GM23338 (cell line): ENCODE measurements around the gene TBX18. TPM values are rescaled to one million over a fixed set of nuclear protein-coding genes. Genes with fewer than 3 reads are reported as not detected.

Experiments
- ATAC-seq: fragments of 200-7000 bp; cut with Tn5 transposase; 3 replicates; pipeline ENCODE4 v1.9.1; 2020
- DNase-seq: peaks from one replicate; pipeline ENCODE4 v3.0.0-alpha.2; 2015; ENCODE audit warnings: low spot score
- H2AFZ ChIP-seq: fragments of 200-600 bp; sonication (generic); 2 replicates; pipeline ENCODE4 v1.8.0; 2016; ENCODE audit warnings: antibody characterized with exemption, mild to moderate bottlenecking, moderate library complexity
- H3F3A ChIP-seq: fragments of 200-600 bp; sonication (generic); replicated peaks from 2 replicates; pipeline ENCODE4 v1.8.0; 2017; ENCODE audit warnings: antibody characterized with exemption, mixed run types, low read depth
- H3K27ac ChIP-seq: fragments of 200-600 bp; sonication (generic); 2 replicates; pipeline ENCODE4 v1.6.1; 2016; ENCODE audit warnings: low read depth
- H3K27me3 ChIP-seq: fragments of 200-600 bp; sonication (generic); 2 replicates; pipeline ENCODE4 v1.8.0; 2016; ENCODE audit warnings: mild to moderate bottlenecking, mixed run types, moderate library complexity; ENCODE audit not compliant: insufficient read depth
- H3K36me3 ChIP-seq: fragments of 200-600 bp; sonication (generic); 2 replicates; pipeline ENCODE4 v1.8.0; 2016; ENCODE audit warnings: mild to moderate bottlenecking; ENCODE audit not compliant: insufficient read depth
- H3K4me1 ChIP-seq: fragments of 200-600 bp; sonication (generic); 2 replicates; pipeline ENCODE4 v1.8.0; 2016; ENCODE audit warnings: mild to moderate bottlenecking, moderate library complexity; ENCODE audit not compliant: insufficient read depth
- H3K4me2 ChIP-seq: fragments of 200-600 bp; sonication (generic); 2 replicates; pipeline ENCODE4 v1.7.1; 2017; ENCODE audit warnings: mixed run types
- H3K4me3 ChIP-seq: fragments of 200-600 bp; sonication (generic); 2 replicates; pipeline ENCODE4 v1.6.1; 2016; ENCODE audit warnings: mixed run types
- H3K79me2 ChIP-seq: fragments of 200-600 bp; sonication (generic); replicated peaks from 2 replicates; pipeline ENCODE4 v1.8.0; 2017; ENCODE audit warnings: mild to moderate bottlenecking; ENCODE audit not compliant: insufficient read depth
- H3K9me2 ChIP-seq: fragments of 200-600 bp; sonication (generic); 2 replicates; pipeline ENCODE4 v1.8.0; 2017; ENCODE audit not compliant: insufficient read depth
- H4K20me1 ChIP-seq: fragments of 200-600 bp; sonication (generic); replicated peaks from 2 replicates; pipeline ENCODE4 v1.8.0; 2017; ENCODE audit warnings: mild to moderate bottlenecking; ENCODE audit not compliant: insufficient read depth
- H3K27ac Mint-ChIP-seq: 2 replicates; pipeline ENCODE4 v1.8.0; 2020; ENCODE audit warnings: inconsistent platforms, mild to moderate bottlenecking, moderate library complexity, mixed read lengths
- H3K27me3 Mint-ChIP-seq: 3 replicates; pipeline ENCODE4 v1.8.0; 2022; ENCODE audit warnings: low read depth, mild to moderate bottlenecking, moderate library complexity, mixed read lengths, inconsistent platforms; ENCODE audit not compliant: insufficient read depth, poor library complexity
- H3K36me3 Mint-ChIP-seq: 3 replicates; pipeline ENCODE4 v1.8.0; 2021; ENCODE audit warnings: low read depth, mild to moderate bottlenecking, inconsistent platforms, moderate library complexity, mixed read lengths
- H3K4me1 Mint-ChIP-seq: 3 replicates; pipeline ENCODE4 v1.8.0; 2020; ENCODE audit warnings: mild to moderate bottlenecking, inconsistent platforms, mixed read lengths
- H3K4me3 Mint-ChIP-seq: 3 replicates; pipeline ENCODE4 v1.8.0; 2021; ENCODE audit warnings: moderate library complexity, mild to moderate bottlenecking, inconsistent platforms, mixed read lengths
- H3K9me3 Mint-ChIP-seq: 3 replicates; pipeline ENCODE4 v1.8.0; 2020; ENCODE audit warnings: moderate library complexity, mild to moderate bottlenecking, inconsistent platforms, mixed read lengths
- CREB1 ChIP-seq: fragments of 250-450 bp; sonication (Bioruptor Pico); IDR thresholded peaks from 2 replicates; pipeline ENCODE4 v1.5.0; 2020; ENCODE audit warnings: low read depth, mild to moderate bottlenecking, moderate library complexity
- CTCF ChIP-seq, 2 experiments: fragments of 200-600 bp in 1 of 2; sonication (generic) in 1 of 2; conservative IDR thresholded peaks; 2 replicates each; pipeline versions ENCODE4 v1.5.1 to v1.6.1; 2016 to 2017; ENCODE audit warnings: antibody characterized with exemption in 2 of 2, low read depth in 2 of 2, mild to moderate bottlenecking in 2 of 2, moderate library complexity in 1 of 2
- EZH2phosphoT487 ChIP-seq: fragments of 200-600 bp; sonication (generic); IDR thresholded peaks from one replicate; pipeline ENCODE4 v1.8.1; 2018; ENCODE audit warnings: antibody characterized with exemption; ENCODE audit not compliant: unreplicated experiment
- JUNB ChIP-seq: IDR thresholded peaks from one replicate; pipeline ENCODE4 v1.6.1; 2016; ENCODE audit warnings: antibody characterized with exemption; ENCODE audit not compliant: unreplicated experiment
- NANOG ChIP-seq: IDR thresholded peaks from 2 replicates; pipeline ENCODE4 v1.6.1; 2016; ENCODE audit warnings: antibody characterized with exemption, borderline replicate concordance
- STAT1 ChIP-seq: IDR thresholded peaks from one replicate; pipeline ENCODE4 v1.6.1; 2016; ENCODE audit warnings: antibody characterized with exemption; ENCODE audit not compliant: unreplicated experiment
- ZNF114 ChIP-seq: fragments of 250-450 bp; sonication (Bioruptor Pico); IDR thresholded peaks from 2 replicates; pipeline ENCODE4 v1.5.0; 2020; ENCODE audit warnings: mild to moderate bottlenecking, moderate library complexity
- ZNF331 ChIP-seq: fragments of 250-450 bp; sonication (Bioruptor Pico); IDR thresholded peaks from 2 replicates; pipeline ENCODE4 v1.5.0; 2020; ENCODE audit warnings: low read depth, mild to moderate bottlenecking, moderate library complexity
- ZNF462 ChIP-seq: fragments of 250-450 bp; sonication (Bioruptor Pico); IDR thresholded peaks from 2 replicates; pipeline ENCODE4 v1.5.0; 2020; ENCODE audit warnings: mild to moderate bottlenecking, moderate library complexity
- polyA plus RNA-seq: library from polyadenylated mRNA; unstranded; fragments of >200 nt; fragmentation: Nextera tagmentation; extraction: Ambion mirVana; gene quantifications from 2 replicates; pipeline ENCODE4 v1.2.1, GENCODE V29; 2016
- total RNA-seq: library from RNA; depleted of rRNA; stranded (reverse); fragments of >200 nt; shearing (Covaris generic); gene quantifications from 2 replicates; pipeline ENCODE4 v1.2.3, GENCODE V29; 2014
- TF ChIP-seq, protein P1 (sequence below): IDR thresholded peaks from 2 replicates; pipeline ENCODE4 v1.6.1; 2016; ENCODE audit warnings: antibody characterized with exemption
- TF ChIP-seq, protein P2 (sequence below): IDR thresholded peaks from one replicate; pipeline ENCODE4 v1.6.1; 2018; ENCODE audit warnings: antibody characterized with exemption; ENCODE audit not compliant: unreplicated experiment

The TBX18 gene
- total and polyA plus RNA-seq, 2 experiments from 2014 or later = 0.03 TPM; not detected in 1

GRCh38 chr6:84653027-84653551, 111.3 kb downstream of the TBX18 start (continued):
- TF ChIP-seq ZNF462 (CRISPR knock-in tag) (no peak), STAT1 (no peak), CREB1 (CRISPR knock-in tag) (no peak), NANOG (no peak), ZNF331 (CRISPR knock-in tag) (no peak), JUNB (no peak)
- TF ChIP-seq, protein P1, sequence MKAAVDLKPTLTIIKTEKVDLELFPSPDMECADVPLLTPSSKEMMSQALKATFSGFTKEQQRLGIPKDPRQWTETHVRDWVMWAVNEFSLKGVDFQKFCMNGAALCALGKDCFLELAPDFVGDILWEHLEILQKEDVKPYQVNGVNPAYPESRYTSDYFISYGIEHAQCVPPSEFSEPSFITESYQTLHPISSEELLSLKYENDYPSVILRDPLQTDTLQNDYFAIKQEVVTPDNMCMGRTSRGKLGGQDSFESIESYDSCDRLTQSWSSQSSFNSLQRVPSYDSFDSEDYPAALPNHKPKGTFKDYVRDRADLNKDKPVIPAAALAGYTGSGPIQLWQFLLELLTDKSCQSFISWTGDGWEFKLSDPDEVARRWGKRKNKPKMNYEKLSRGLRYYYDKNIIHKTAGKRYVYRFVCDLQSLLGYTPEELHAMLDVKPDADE = no peak

- H3K27ac Mint-ChIP-seq = no peak overlapping the region
- H3K4me3 ChIP-seq = no peak overlapping the region
- TF ChIP-seq NANOG (no peak), STAT1 (no peak), CTCF (conservative IDR thresholded peaks at IDR 0.05; ENCODE audit: low read depth in 2 of 2) (no peak), ZNF331 (CRISPR knock-in tag) (no peak), CREB1 (CRISPR knock-in tag) (no peak), ZNF114 (CRISPR knock-in tag) (no peak), EZH2phosphoT487 (no peak)
- TF ChIP-seq, protein P2, sequence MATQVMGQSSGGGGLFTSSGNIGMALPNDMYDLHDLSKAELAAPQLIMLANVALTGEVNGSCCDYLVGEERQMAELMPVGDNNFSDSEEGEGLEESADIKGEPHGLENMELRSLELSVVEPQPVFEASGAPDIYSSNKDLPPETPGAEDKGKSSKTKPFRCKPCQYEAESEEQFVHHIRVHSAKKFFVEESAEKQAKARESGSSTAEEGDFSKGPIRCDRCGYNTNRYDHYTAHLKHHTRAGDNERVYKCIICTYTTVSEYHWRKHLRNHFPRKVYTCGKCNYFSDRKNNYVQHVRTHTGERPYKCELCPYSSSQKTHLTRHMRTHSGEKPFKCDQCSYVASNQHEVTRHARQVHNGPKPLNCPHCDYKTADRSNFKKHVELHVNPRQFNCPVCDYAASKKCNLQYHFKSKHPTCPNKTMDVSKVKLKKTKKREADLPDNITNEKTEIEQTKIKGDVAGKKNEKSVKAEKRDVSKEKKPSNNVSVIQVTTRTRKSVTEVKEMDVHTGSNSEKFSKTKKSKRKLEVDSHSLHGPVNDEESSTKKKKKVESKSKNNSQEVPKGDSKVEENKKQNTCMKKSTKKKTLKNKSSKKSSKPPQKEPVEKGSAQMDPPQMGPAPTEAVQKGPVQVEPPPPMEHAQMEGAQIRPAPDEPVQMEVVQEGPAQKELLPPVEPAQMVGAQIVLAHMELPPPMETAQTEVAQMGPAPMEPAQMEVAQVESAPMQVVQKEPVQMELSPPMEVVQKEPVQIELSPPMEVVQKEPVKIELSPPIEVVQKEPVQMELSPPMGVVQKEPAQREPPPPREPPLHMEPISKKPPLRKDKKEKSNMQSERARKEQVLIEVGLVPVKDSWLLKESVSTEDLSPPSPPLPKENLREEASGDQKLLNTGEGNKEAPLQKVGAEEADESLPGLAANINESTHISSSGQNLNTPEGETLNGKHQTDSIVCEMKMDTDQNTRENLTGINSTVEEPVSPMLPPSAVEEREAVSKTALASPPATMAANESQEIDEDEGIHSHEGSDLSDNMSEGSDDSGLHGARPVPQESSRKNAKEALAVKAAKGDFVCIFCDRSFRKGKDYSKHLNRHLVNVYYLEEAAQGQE = no peak
Measured at GRCh38 chr6:84652356-84653026, 111.9 kb downstream of the TBX18 start.

More at GRCh38 chr6:84652356-84653026, 111.9 kb downstream of the TBX18 start:
- no peaks in the 10 kb centered on the region for H3K79me2 ChIP-seq
- no peak overlapping the region for H3K27ac ChIP-seq
- no peaks in the 10 kb centered on the region for H3F3A ChIP-seq
- H3K27me3 ChIP-seq = no peaks in the 10 kb centered on the region
- H3K9me2 ChIP-seq = peaks cover 7% of the 10 kb centered on the region; the same call in 1 of the 2 replicates
- Mint-ChIP-seq H3K36me3 (no peaks in the 10 kb centered on the region), H3K27me3 (no peaks in the 10 kb centered on the region), H3K9me3 (no peaks in the 10 kb centered on the region), H3K4me3 (no peak overlapping the region), H3K4me1 (no peaks in the 10 kb centered on the region)
- H3K36me3 ChIP-seq = no peaks in the 10 kb centered on the region
- no peak for ATAC-seq
- DNase-seq = no peak
- H3K4me1 ChIP-seq = no peaks in the 10 kb centered on the region
- H4K20me1 ChIP-seq = no peaks in the 10 kb centered on the region
- H2AFZ ChIP-seq = no peak overlapping the region
- no peak overlapping the region for H3K4me2 ChIP-seq
